ENCODE measurements around the gene PER1. TPM values are rescaled to one million over a fixed set of nuclear protein-coding genes. Genes with fewer than 3 reads are reported as not detected.

Gene PER1
- total and polyA plus RNA-seq, 2 of the 13 experiments (the other 11 are each of a cell fraction or from before 2014, with no cell fraction given), result 2.6 to 3.6 TPM

GRCh38 chr17:8105957-8106398, 46.2 kb downstream of the PER1 start:
- Histone ChIP-seq H2AFZ (ENCODE audit: low read length) (no peak overlapping the region), H3K27me3 (ENCODE audit: control insufficient read depth in 1 of 2, insufficient read depth in 2 of 2, low read length in 2 of 2) (peaks cover 11 to 71% of the 10 kb centered on the region in 2 experiments), H3K9ac (ENCODE audit: insufficient read depth, low read depth, low read length) (no peak overlapping the region), H3K79me2 (ENCODE audit: insufficient read depth, low read length) (no peaks in the 10 kb centered on the region), H3K4me1 (ENCODE audit: insufficient read depth, low read length) (no peaks in the 10 kb centered on the region), H3K36me3 (replicated peaks in 1 of 2; ENCODE audit: control insufficient read depth in 1 of 2, insufficient read depth in 2 of 2, low read length in 2 of 2) (no peaks in the 10 kb centered on the region), H3K9me3 (ENCODE audit: low read length) (no peaks in the 10 kb centered on the region), H3K27ac (ENCODE audit: extremely low read length, insufficient read depth, low read length) (no peak overlapping the region), H3K4me2 (ENCODE audit: low read depth, low read length) (no peak overlapping the region), H4K20me1 (ENCODE audit: insufficient read depth, low read length) (no peaks in the 10 kb centered on the region), H3K4me3 (replicated peaks in 1 of 3; ENCODE audit: insufficient read depth in 1 of 3, low read depth in 2 of 3, low read length in 3 of 3) (no peak overlapping the region)
- FAIRE-seq (no peak), DNase-seq (ENCODE audit: low spot score) (no peak), ATAC-seq (no peak)
- no TSS peak for BruUV-seq (replicated peaks)
- intact Hi-C loops (cut with micrococcal nuclease; ENCODE audit: unreplicated experiment) (no loop called here), in situ Hi-C loops (cut with HindIII; ENCODE audit: extremely low pct_ligation_motif_present, low pct_unique_long_range_greater_than_20kb) (no loop called here)
- TF ChIP-seq ZNF709 (CRISPR knock-in tag; IDR thresholded peaks at IDR 0.05), result no peak
- TF ChIP-seq ATF4 (CRISPR knock-in tag; IDR thresholded peaks at IDR 0.05), result peak in 1 of 2 experiments; percentile 81; a peak in 2 of 4 replicates
- TF ChIP-seq CEBPB (IDR thresholded peaks at IDR 0.05; ENCODE audit: borderline replicate concordance, low read depth, low read length), result no peak
- 0 out of 2 replicates have a peak, but pooled peaks have one; percentile 16 for TF ChIP-seq CEBPG (CRISPR knock-in tag; IDR thresholded peaks at IDR 0.05)
- TF ChIP-seq HOXA3 (CRISPR knock-in tag; IDR thresholded peaks at IDR 0.05), result no peak
- no peak for TF ChIP-seq ZSCAN25 (CRISPR knock-in tag; IDR thresholded peaks at IDR 0.05)
- POLR2A ChIA-PET, result no interaction called here
- WGBS (ENCODE audit: low lambda C conversion rate), result 30% methylated on average over 5 of the region's 5 CpGs
- CTCF ChIA-PET (ENCODE audit: low intra/inter-chr PET ratio, low total read pairs), result no interaction called here

GRCh38 chr17:8104911-8105310, 47.3 kb downstream of the PER1 start:
- POLR2A ChIA-PET, result no interaction called here
- H3K4me2 ChIP-seq (ENCODE audit: low read depth, low read length), result no peak overlapping the region
- CTCF ChIA-PET (ENCODE audit: low intra/inter-chr PET ratio, low total read pairs), result no interaction called here
- no peaks in the 10 kb centered on the region for H3K36me3 ChIP-seq (replicated peaks in 1 of 2; ENCODE audit: control insufficient read depth in 1 of 2, insufficient read depth in 2 of 2, low read length in 2 of 2)
- WGBS (ENCODE audit: low lambda C conversion rate), result 16% methylated on average over 8 of the region's 8 CpGs
- intact Hi-C loops (cut with micrococcal nuclease; ENCODE audit: unreplicated experiment), result no loop called here
- H3K4me3 ChIP-seq (replicated peaks in 1 of 3; ENCODE audit: insufficient read depth in 1 of 3, low read depth in 2 of 3, low read length in 3 of 3), result no peak overlapping the region
- H3K27me3 ChIP-seq (ENCODE audit: control insufficient read depth in 1 of 2, insufficient read depth in 2 of 2, low read length in 2 of 2), result peaks cover 10 to 72% of the 10 kb centered on the region in 2 experiments
- H3K79me2 ChIP-seq (ENCODE audit: insufficient read depth, low read length), result no peaks in the 10 kb centered on the region
- no peak overlapping the region for H3K9ac ChIP-seq (ENCODE audit: insufficient read depth, low read depth, low read length)
- H4K20me1 ChIP-seq (ENCODE audit: insufficient read depth, low read length), result no peaks in the 10 kb centered on the region
- H3K9me3 ChIP-seq (ENCODE audit: low read length), result no peaks in the 10 kb centered on the region
- no TSS peak for BruUV-seq (replicated peaks)
- H3K4me1 ChIP-seq (ENCODE audit: insufficient read depth, low read length), result no peaks in the 10 kb centered on the region
- DNase-seq (ENCODE audit: low spot score) (no peak), FAIRE-seq (no peak), ATAC-seq (no peak)
- no peak overlapping the region for H2AFZ ChIP-seq (ENCODE audit: low read length)
- TF ChIP-seq CENPT (CRISPR knock-in tag; IDR thresholded peaks at IDR 0.05; ENCODE audit: low read depth) (no peak), CREB1 (IDR thresholded peaks at IDR 0.05) (peak; percentile 74), CREB1 (CRISPR knock-in tag; IDR thresholded peaks at IDR 0.05) (no peak), ATF7 (IDR thresholded peaks at IDR 0.05) (peak; percentile 82), ATF7 (CRISPR knock-in tag; IDR thresholded peaks at IDR 0.05) (no peak)
- in situ Hi-C loops (cut with HindIII; ENCODE audit: extremely low pct_ligation_motif_present, low pct_unique_long_range_greater_than_20kb), result no loop called here
- H3K27ac ChIP-seq (ENCODE audit: extremely low read length, insufficient read depth, low read length), result no peak overlapping the region

Data from HepG2 (cell line).